Measurements from ENCODE around the gene PRDM10. TPM values are rescaled to one million over a fixed set of nuclear protein-coding genes. Genes with fewer than 3 reads are reported as not detected.

The PRDM10 gene
- total RNA-seq, 4 donors from 2014 or later, result 5.1 to 8.6 (median 7.6) TPM

- H3K36me3 ChIP-seq, result no peaks in the 10 kb centered on the region
- intact Hi-C loops (cut with DNase I), result no loop called here
- H3K27me3 ChIP-seq, result no peaks in the 10 kb centered on the region
Observed at GRCh38 chr11:129998905-129999304, 3.7 kb downstream of the PRDM10 start.

GRCh38 chr11:129998107-129998506 is 4.5 kb downstream of the PRDM10 start:
- intact Hi-C loops (cut with DNase I), result no loop called here
- 42% methylated on average over 1 of the region's 1 CpG for WGBS

More at GRCh38 chr11:129998905-129999304, 3.7 kb downstream of the PRDM10 start:
- TF ChIP-seq POLR2A (IDR thresholded peaks at IDR 0.05; ENCODE audit: low read depth) (no peak), CTCF (IDR thresholded peaks at IDR 0.05) (no peak), POLR2AphosphoS5 (IDR thresholded peaks at IDR 0.05) (no peak), EP300 (IDR thresholded peaks at IDR 0.05) (no peak)
- H3K4me1 ChIP-seq, result peaks cover 23 to 56% (median 50%) of the 10 kb centered on the region in 4 donors
- no peaks in the 10 kb centered on the region for H3K9me3 ChIP-seq
- H3K4me3 ChIP-seq, result no peak overlapping the region
- WGBS, result 90% methylated on average over 7 of the region's 7 CpGs
- no peak for DNase-seq (ENCODE audit: extremely low spot score)
- peak overlapping the region in 1 of 4 donors; percentile 4 for H3K27ac ChIP-seq (replicated peaks in 1 of 4)

GRCh38 chr11:129997513-129997912 is 5.1 kb downstream of the PRDM10 start:
- no peak for DNase-seq (ENCODE audit: extremely low spot score)
- H3K4me3 ChIP-seq, result no peak overlapping the region
- H3K9me3 ChIP-seq, result no peaks in the 10 kb centered on the region
- 91% methylated on average over 2 of the region's 2 CpGs for WGBS
- H3K36me3 ChIP-seq, result no peaks in the 10 kb centered on the region
- H3K27ac ChIP-seq (replicated peaks in 1 of 4), result peak overlapping the region in 2 of 4 donors; percentile 56 to 62
- no peaks in the 10 kb centered on the region for H3K27me3 ChIP-seq
- intact Hi-C loops (cut with DNase I), result no loop called here
- peaks cover 23 to 56% (median 47%) of the 10 kb centered on the region in 4 donors for H3K4me1 ChIP-seq
- TF ChIP-seq EP300 (IDR thresholded peaks at IDR 0.05) (no peak), CTCF (IDR thresholded peaks at IDR 0.05) (no peak), POLR2A (IDR thresholded peaks at IDR 0.05; ENCODE audit: low read depth) (no peak), POLR2AphosphoS5 (IDR thresholded peaks at IDR 0.05) (no peak)

More at GRCh38 chr11:129998107-129998506, 4.5 kb downstream of the PRDM10 start:
- no peak overlapping the region for H3K4me3 ChIP-seq
- no peak overlapping the region for H3K27ac ChIP-seq (replicated peaks in 1 of 4)
- DNase-seq (ENCODE audit: extremely low spot score), result no peak
- H3K4me1 ChIP-seq, result peaks cover 20 to 52% (median 47%) of the 10 kb centered on the region in 4 donors
- TF ChIP-seq POLR2AphosphoS5 (IDR thresholded peaks at IDR 0.05), result no peak
- no peaks in the 10 kb centered on the region for H3K27me3 ChIP-seq
- no peaks in the 10 kb centered on the region for H3K36me3 ChIP-seq
- H3K9me3 ChIP-seq, result no peaks in the 10 kb centered on the region

- Histone ChIP-seq H3K27me3 (no peaks in the 10 kb centered on the region), H3K27ac (replicated peaks in 1 of 4) (peak overlapping the region; percentile 38 to 70 (median 59)), H3K4me3 (peak overlapping the region; percentile 4 to 21 (median 8)), H3K36me3 (no peaks in the 10 kb centered on the region), H3K9me3 (no peaks in the 10 kb centered on the region), H3K4me1 (peaks cover 25 to 60% (median 50%) of the 10 kb centered on the region in 4 donors)
- intact Hi-C loops (cut with DNase I), result no loop called here
- 37% methylated on average over 12 of the region's 12 CpGs for WGBS
- TF ChIP-seq POLR2AphosphoS5 (IDR thresholded peaks at IDR 0.05), result peak in 1 of 2 donors; percentile 47
- TF ChIP-seq EP300 (IDR thresholded peaks at IDR 0.05), result no peak
- TF ChIP-seq CTCF (IDR thresholded peaks at IDR 0.05), result peak in 2 of 3 experiments; percentile 8 to 9
- no peak for TF ChIP-seq POLR2A (IDR thresholded peaks at IDR 0.05; ENCODE audit: low read depth)
- no peak for DNase-seq (ENCODE audit: extremely low spot score)
Observed at GRCh38 chr11:129996113-129996870, 6.3 kb downstream of the PRDM10 start.

GRCh38 chr11:129995163-129995562 is 7.5 kb downstream of the PRDM10 start:
- WGBS, result 75% methylated on average over 4 of the region's 4 CpGs
- intact Hi-C loops (cut with DNase I), result no loop called here
- H3K27ac ChIP-seq (replicated peaks in 1 of 4), result peak overlapping the region; percentile 38 to 70 (median 59)

More at GRCh38 chr11:129995163-129995562, 7.5 kb downstream of the PRDM10 start:
- Histone ChIP-seq H3K27me3 (no peaks in the 10 kb centered on the region), H3K9me3 (no peaks in the 10 kb centered on the region), H3K36me3 (no peaks in the 10 kb centered on the region), H3K4me3 (no peak overlapping the region), H3K4me1 (peaks cover 16 to 49% (median 39%) of the 10 kb centered on the region in 4 donors)
- DNase-seq (ENCODE audit: extremely low spot score), result no peak
- no peak for TF ChIP-seq CTCF (IDR thresholded peaks at IDR 0.05)
- TF ChIP-seq POLR2A (IDR thresholded peaks at IDR 0.05; ENCODE audit: low read depth), result no peak
- TF ChIP-seq EP300 (IDR thresholded peaks at IDR 0.05), result no peak
- TF ChIP-seq POLR2AphosphoS5 (IDR thresholded peaks at IDR 0.05), result no peak
